Activated naive CD4-positive, alpha-beta T cell treated with anti-CD3 and anti-CD28 coated beads, Interleukin-2, amount 50 U/mL, for 72 hours (primary cell): ENCODE results near the gene DHX29. TPM values are rescaled to one million over a fixed set of nuclear protein-coding genes. Genes with fewer than 3 reads are reported as not detected.

ENCODE experiments used
- ATAC-seq, 2 donors: fragments of 150-1000 bp; cut with Tn5 transposase; 2 replicates each; pipeline ENCODE4 v1.10.0; 2021; ENCODE audit warnings: mild to moderate bottlenecking in 2 of 2, moderate library complexity in 2 of 2
- DNase-seq, 2 donors: peaks; one replicate each; pipeline ENCODE4 v3.0.0; 2021 to 2022; ENCODE audit warnings: low spot score in 2 of 2
- H3K27ac Mint-ChIP-seq, 2 donors: one replicate each; pipeline ENCODE4 v1.8.0; 2022; ENCODE audit warnings: mild to moderate bottlenecking in 2 of 2, mixed read lengths in 2 of 2
- H3K36me3 Mint-ChIP-seq, 2 donors: one replicate each; pipeline ENCODE4 v1.8.0; 2022; ENCODE audit warnings: mixed read lengths in 2 of 2
- H3K9me3 Mint-ChIP-seq, 2 donors: one replicate each; pipeline ENCODE4 v1.8.0; 2022; ENCODE audit warnings: mixed read lengths in 2 of 2
- total RNA-seq, 2 donors: library from RNA; stranded (reverse); gene quantifications; one replicate each; pipeline ENCODE4 v1.2.3, GENCODE V29; 2022

DHX29 gene
- total RNA-seq, 2 donors from 2014 or later = 10.2 to 10.8 TPM

- Mint-ChIP-seq H3K36me3 (peaks cover 0 to 3% of the 10 kb centered on the region in 2 donors), H3K9me3 (no peaks in the 10 kb centered on the region), H3K27ac (no peak overlapping the region)
- DNase-seq = no peak
- no peak for ATAC-seq
These were observed 21.0 kb downstream of the DHX29 start for GRCh38 chr5:55286411-55286933.

DNA sequence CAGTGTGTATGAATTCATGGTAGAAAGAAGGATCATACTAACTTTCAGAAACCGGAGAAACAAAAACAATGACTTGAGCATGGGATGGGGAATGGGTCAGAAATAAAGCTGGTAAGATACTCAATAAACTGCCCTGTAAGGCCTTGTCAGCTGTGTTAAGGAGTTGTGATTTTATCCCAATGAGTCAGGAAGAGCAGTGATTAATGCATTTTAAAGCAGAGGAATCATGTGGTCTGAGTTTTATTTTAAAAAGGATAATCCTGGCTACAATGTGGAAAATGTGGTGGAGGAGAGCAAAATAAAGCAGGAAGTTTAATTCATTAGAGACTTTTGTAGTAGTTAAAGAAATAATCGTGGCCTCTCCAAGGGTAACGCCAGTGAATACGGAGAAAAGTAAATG lies 28.7 kb downstream of the DHX29 start:
- Mint-ChIP-seq H3K9me3 (no peaks in the 10 kb centered on the region), H3K36me3 (peaks cover 0 to 11% of the 10 kb centered on the region in 2 donors), H3K27ac (no peak overlapping the region)
- no peak for DNase-seq
- no peak for ATAC-seq

- H3K36me3 Mint-ChIP-seq = peaks cover 0 to 11% of the 10 kb centered on the region in 2 donors
- H3K9me3 Mint-ChIP-seq = no peaks in the 10 kb centered on the region
- ATAC-seq (no peak), DNase-seq (no peak)
- H3K27ac Mint-ChIP-seq = no peak overlapping the region
These were observed 30.7 kb downstream of the DHX29 start for GRCh38 chr5:55276771-55277170.

DNA sequence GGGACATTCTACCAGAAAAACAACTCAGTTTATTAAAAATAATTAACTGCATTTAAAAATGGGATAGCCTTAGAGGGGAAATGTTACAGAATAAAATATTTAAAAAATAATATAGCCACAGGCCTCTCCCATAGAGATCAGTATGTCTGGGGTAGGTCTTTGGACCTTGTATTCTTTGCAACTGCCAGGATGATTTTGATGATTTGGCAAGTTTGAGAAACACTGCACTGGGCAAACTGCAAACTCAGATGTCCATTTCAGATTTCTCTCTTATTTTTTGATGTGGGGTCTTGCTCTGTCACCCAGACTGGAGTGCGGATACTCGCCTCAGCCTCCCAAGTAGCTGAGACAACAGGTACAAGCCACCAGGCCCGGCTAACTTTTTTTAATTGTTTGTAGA lies 49.2 kb downstream of the DHX29 start:
- DNase-seq = no peak
- peaks cover 0 to 2% of the 10 kb centered on the region in 2 donors for H3K36me3 Mint-ChIP-seq
- no peaks in the 10 kb centered on the region for H3K9me3 Mint-ChIP-seq
- no peak for ATAC-seq
- no peak overlapping the region for H3K27ac Mint-ChIP-seq

- H3K27ac Mint-ChIP-seq = no peak overlapping the region
These were observed 52.7 kb downstream of the DHX29 start for GRCh38 chr5:55254802-55255201.

DNA sequence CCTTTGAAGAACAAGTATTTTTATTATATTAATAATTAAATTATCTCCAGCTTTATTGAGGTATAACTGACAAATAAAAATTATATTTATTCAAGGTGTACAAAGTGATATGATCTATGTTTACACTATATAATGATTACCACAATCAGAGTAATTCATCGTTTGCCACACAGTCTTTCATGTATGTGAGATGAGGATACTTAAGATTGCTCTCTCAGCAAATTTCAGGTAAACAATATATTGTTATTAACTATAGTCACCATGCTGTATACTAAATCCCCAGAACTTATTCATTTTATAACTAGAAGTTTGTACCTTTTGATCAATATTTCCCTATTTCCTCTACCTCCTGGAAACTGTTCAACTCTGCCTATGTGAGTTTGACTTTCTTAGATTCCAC lies 57.4 kb downstream of the DHX29 start:
- DNase-seq (no peak), ATAC-seq (no peak)
- H3K36me3 Mint-ChIP-seq = no peaks in the 10 kb centered on the region
- peaks cover 4 to 11% of the 10 kb centered on the region in 2 donors for H3K9me3 Mint-ChIP-seq
- no peak overlapping the region for H3K27ac Mint-ChIP-seq

More at GRCh38 chr5:55254802-55255201, 52.7 kb downstream of the DHX29 start:
- no peak for ATAC-seq
- Mint-ChIP-seq H3K9me3 (no peaks in the 10 kb centered on the region), H3K36me3 (no peaks in the 10 kb centered on the region)
- no peak for DNase-seq

- DNase-seq (no peak), ATAC-seq (no peak)
- H3K36me3 Mint-ChIP-seq = no peaks in the 10 kb centered on the region
- peaks cover 0 to 4% of the 10 kb centered on the region in 2 donors for H3K9me3 Mint-ChIP-seq
- H3K27ac Mint-ChIP-seq = no peak overlapping the region
These were observed 65.7 kb downstream of the DHX29 start for GRCh38 chr5:55241746-55242145.

DNA sequence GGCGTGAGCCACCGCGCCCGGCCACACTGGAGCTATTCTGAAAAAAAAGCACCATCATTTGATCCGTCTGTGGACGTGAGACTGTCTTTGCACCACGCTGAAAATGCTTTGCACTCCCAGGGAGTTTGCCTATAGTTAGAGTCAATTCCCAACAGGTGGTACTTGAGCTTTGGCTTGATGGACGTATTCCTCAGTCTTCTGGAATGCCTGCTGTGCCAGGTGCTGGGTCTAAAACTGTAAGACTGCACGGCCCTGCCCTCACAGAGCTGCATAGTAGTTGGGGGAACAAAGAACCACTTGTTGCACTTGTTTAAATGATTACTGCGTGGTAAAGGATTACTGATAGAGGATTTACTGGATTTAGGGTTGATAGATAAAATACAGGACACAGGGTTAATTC lies 70.7 kb downstream of the DHX29 start:
- peaks cover 6 to 8% of the 10 kb centered on the region in 2 donors for H3K36me3 Mint-ChIP-seq
- no peaks in the 10 kb centered on the region for H3K9me3 Mint-ChIP-seq
- H3K27ac Mint-ChIP-seq = no peak overlapping the region
- no peak for DNase-seq
- no peak for ATAC-seq

- DNase-seq (no peak), ATAC-seq (no peak)
- Mint-ChIP-seq H3K36me3 (peaks cover 6 to 17% of the 10 kb centered on the region in 2 donors), H3K27ac (no peak overlapping the region), H3K9me3 (no peaks in the 10 kb centered on the region)
These were observed 73.3 kb downstream of the DHX29 start for GRCh38 chr5:55234121-55234700.

- H3K36me3 Mint-ChIP-seq = peaks cover 6 to 17% of the 10 kb centered on the region in 2 donors
- peak in 1 of 2 donors; percentile 68 for DNase-seq
- H3K27ac Mint-ChIP-seq = peak within 1 kb of the TSS in 1 of 2 donors; percentile 65
- peak; percentile 90 for ATAC-seq
- H3K9me3 Mint-ChIP-seq = no peaks in the 10 kb centered on the region
These were observed 74.2 kb downstream of the DHX29 start, which contains the start of gene CCNO for GRCh38 chr5:55232985-55233928. TSS of gene CCNO (minus strand) at chr5:55233608. CDS start at chr5:55233523, 85 bp downstream.

- peaks cover 6 to 17% of the 10 kb centered on the region in 2 donors for H3K36me3 Mint-ChIP-seq
- ATAC-seq = no peak
- no peaks in the 10 kb centered on the region for H3K9me3 Mint-ChIP-seq
- peak in 1 of 2 donors; percentile 7 for DNase-seq
- peak overlapping the region in 1 of 2 donors; percentile 65 for H3K27ac Mint-ChIP-seq
These were observed 75.1 kb downstream of the DHX29 start for GRCh38 chr5:55232271-55232984.

DNA sequence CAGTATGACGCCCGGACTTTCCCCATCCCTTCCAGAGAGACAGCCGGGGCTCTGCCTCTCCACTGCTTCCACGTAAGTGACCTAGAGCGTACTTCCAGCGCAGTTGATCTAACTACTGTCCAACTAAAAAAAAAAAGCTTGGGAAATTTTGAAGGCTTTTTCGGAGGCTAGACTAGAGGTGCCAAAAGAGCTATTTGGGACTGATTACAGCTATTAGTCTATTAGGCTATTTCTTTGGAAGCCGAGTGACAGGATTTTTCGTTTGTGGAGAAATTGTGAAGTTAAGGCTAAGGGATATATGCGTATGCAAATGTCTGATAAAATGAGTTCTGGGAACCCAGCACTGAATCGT lies 75.6 kb downstream of the DHX29 start:
- Mint-ChIP-seq H3K36me3 (peaks cover 6 to 17% of the 10 kb centered on the region in 2 donors), H3K9me3 (no peaks in the 10 kb centered on the region), H3K27ac (peak overlapping the region; percentile 29 to 65)
- ATAC-seq = no peak
- DNase-seq = no peak

- peak in 1 of 2 donors; percentile 36 for DNase-seq
- H3K27ac Mint-ChIP-seq = peak overlapping the region in 1 of 2 donors; percentile 29
- no peak for ATAC-seq
- peaks cover 6 to 17% of the 10 kb centered on the region in 2 donors for H3K36me3 Mint-ChIP-seq
- no peaks in the 10 kb centered on the region for H3K9me3 Mint-ChIP-seq
These were observed 76.2 kb downstream of the DHX29 start for GRCh38 chr5:55231029-55231918.

DNA sequence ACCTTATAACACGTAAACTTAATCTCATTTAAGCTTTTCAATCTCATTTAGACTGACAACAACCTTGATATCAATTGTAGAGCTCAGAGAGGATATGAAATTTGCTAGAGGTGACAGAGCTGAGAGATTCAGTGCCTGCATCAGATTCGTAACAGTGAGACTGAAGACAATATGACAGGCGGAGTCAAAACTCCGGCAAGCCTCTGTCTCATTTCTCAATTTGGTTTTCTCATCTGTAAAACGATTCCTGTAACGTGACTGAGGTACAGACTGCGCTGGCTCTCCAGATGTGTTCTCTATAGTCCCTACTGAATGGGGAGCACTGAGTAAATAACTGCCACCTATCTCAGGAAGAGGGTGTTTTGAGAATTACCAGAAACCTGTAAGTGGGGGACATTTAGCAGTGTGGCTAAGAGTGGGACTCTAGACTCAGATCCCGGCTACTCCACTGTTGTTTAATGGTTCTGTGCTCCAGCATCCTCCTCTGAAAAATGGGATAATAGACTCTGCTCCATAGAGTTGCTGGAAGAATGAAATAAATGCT lies 77.3 kb downstream of the DHX29 start:
- Mint-ChIP-seq H3K36me3 (peaks cover 6 to 17% of the 10 kb centered on the region in 2 donors), H3K27ac (no peak overlapping the region), H3K9me3 (no peaks in the 10 kb centered on the region)
- ATAC-seq = peak in 1 of 2 donors; percentile 6
- no peak for DNase-seq

- no peaks in the 10 kb centered on the region for H3K9me3 Mint-ChIP-seq
- peaks cover 6 to 17% of the 10 kb centered on the region in 2 donors for H3K36me3 Mint-ChIP-seq
- H3K27ac Mint-ChIP-seq = no peak overlapping the region
- no peak for ATAC-seq
- DNase-seq = no peak
These were observed 79.6 kb downstream of the DHX29 start for GRCh38 chr5:55227664-55228430.
